HG02943 (cell line): ENCODE results near the gene CXCR4.

Source experiments
- ATAC-seq: cut with Tn5 transposase; IDR thresholded peaks from one replicate; pipeline ENCODE4 v1.9.1; 2021; ENCODE audit warnings: mild to moderate bottlenecking, low read depth, moderate library complexity; ENCODE audit not compliant: unreplicated experiment

CXCR4 gene

GRCh38 chr2:136131961-136132824, 14.2 kb upstream of the CXCR4 start:
- peak; percentile 75 for ATAC-seq

GRCh38 chr2:136131484-136131960, 13.6 kb upstream of the CXCR4 start:
- ATAC-seq = no peak

- ATAC-seq = no peak
These were observed 12.6 kb upstream of the CXCR4 start for GRCh38 chr2:136130511-136130910.

- ATAC-seq = no peak
These were observed 12.1 kb upstream of the CXCR4 start for GRCh38 chr2:136130045-136130444.

- ATAC-seq = no peak
These were observed 11.7 kb upstream of the CXCR4 start for GRCh38 chr2:136129601-136130000.

GRCh38 chr2:136128905-136129304, 11.0 kb upstream of the CXCR4 start:
- no peak for ATAC-seq

- no peak for ATAC-seq
These were observed 10.4 kb upstream of the CXCR4 start for GRCh38 chr2:136128366-136128765.

- ATAC-seq = no peak
These were observed 9.4 kb upstream of the CXCR4 start for GRCh38 chr2:136127356-136127755.

GRCh38 chr2:136126421-136126926, 8.5 kb upstream of the CXCR4 start:
- no peak for ATAC-seq

GRCh38 chr2:136126021-136126420, 8.1 kb upstream of the CXCR4 start:
- ATAC-seq = no peak

- no peak for ATAC-seq
These were observed 7.3 kb upstream of the CXCR4 start for GRCh38 chr2:136125236-136125635.

GRCh38 chr2:136124805-136125204, 6.9 kb upstream of the CXCR4 start:
- no peak for ATAC-seq

GRCh38 chr2:136122661-136123060, 4.7 kb upstream of the CXCR4 start:
- no peak for ATAC-seq

- no peak for ATAC-seq
These were observed 3.4 kb upstream of the CXCR4 start for GRCh38 chr2:136121204-136121910.

GRCh38 chr2:136119717-136120675, 2.0 kb upstream of the CXCR4 start:
- ATAC-seq = no peak

- ATAC-seq = no peak
These were observed 1.1 kb upstream of the CXCR4 start for GRCh38 chr2:136118819-136119716.

GRCh38 chr2:136117391-136117841, 533 bp downstream of the CXCR4 start:
- ATAC-seq = peak; percentile 35

GRCh38 chr2:136116813-136117390, 1.0 kb downstream of the CXCR4 start:
- peak; percentile 57 for ATAC-seq
